Endometrium (tissue), 2 donors: ENCODE data around the gene NPAS1.
"Not testable (repeated sequence)": the region's sequence is repeated elsewhere in the genome, so short reads cannot be mapped to it uniquely, and the experiment has no call there.

ENCODE experiments used
- FAIRE-seq: peaks from 2 replicates; lab custom pipeline; 2012; peaks lifted over from hg19 to GRCh38; lab: Jason Lieb, UNC
- donor health status: control.
- donor health status: control.

NPAS1 gene

DNA sequence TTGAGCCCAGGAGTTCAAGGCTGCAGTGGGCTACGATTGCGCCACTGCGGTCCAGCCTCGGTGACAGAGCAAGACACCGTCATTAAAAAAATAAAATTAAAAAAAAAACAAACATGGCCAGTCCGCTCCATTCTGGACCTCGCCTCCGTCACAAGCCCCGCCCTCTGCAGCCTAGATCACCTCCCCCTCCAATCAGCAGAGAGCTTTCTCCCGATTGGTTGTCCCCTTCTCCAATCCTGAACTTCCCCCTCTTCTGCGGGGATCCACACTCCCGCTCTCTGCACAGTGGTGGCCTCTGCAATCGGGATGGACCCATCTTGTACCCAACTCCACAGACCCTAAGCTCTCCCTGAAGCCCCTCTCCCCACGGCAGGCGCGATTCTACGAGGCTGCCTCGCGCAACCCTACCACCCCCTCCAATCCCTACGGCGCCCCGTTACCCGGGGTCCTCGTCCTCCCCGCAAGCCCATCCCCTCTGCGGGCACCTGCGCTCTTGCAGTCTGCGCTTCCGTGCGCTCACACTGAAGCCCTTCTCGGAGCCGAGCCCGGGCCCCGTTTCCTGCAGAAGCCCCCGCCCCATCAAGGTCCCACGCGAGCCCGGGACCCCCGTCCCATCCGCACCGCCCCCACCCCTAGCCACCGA lies 28.2 kb downstream of the NPAS1 start:
- FAIRE-seq = peak; percentile 18

- FAIRE-seq = no peak
Measured at GRCh38 chr19:47049307-47049700, 29.7 kb downstream of the NPAS1 start.

DNA sequence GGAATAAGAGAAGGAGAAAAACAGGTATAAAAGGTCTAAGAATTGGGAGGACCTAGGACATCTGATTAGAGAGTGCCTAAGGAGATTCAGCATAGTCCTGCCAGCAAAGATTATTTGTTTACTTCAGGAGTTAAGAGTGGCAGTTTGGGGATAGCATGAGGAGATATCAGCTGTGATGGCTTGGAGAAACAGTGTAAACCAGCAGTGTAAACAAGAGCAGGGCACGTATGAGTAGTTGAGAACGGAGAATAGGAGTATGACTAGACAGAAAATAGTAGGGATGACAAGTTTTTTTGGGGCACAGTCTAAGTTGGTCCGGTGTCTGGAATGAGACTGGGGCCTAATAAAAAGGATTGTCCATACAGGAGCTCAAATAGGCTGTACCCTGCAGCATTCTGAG lies 30.9 kb downstream of the NPAS1 start:
- FAIRE-seq = not testable (repeated sequence)

GRCh38 chr19:47056411-47056810 lies 36.8 kb downstream of the NPAS1 start:
- no peak for FAIRE-seq

DNA sequence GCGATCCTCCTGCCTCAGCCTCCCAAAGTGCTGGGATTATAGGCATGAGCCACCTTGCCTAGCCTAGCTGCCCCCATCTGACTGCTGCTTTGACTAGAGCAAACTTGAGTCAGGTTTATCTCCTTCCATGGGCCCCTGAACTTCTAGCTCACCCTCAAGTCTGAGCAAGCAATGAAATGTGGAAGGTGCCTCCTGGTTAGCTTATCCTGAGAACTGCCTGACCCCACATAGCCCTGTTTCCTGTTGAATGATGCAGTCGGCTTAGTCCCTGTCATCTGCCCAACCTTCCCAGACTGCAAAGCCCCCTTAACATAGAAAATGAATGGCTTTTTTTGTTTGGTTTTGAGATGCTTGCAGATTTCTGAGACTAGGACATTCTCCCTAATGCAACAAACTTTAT lies 37.7 kb downstream of the NPAS1 start:
- no peak for FAIRE-seq

DNA sequence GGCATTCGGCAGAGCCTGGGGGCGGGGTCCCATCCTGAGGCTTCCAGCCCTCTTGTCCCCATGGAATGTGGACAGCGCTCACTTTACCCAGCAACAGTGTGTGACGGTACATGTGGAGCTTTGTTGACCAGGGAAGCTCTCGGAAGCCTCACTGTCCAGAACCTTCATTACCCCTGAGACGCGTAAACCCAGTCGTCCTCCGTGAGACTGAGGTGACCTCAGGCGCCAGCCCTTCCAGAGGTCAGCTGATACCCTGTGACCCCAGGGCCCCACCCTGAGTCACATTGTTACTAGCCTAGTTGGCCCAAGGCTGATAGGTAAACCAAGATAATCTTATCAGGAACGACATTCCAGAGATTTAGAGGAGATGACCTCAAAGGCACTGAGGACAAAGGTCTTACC lies 39.0 kb downstream of the NPAS1 start:
- no peak for FAIRE-seq

GRCh38 chr19:47063874-47064273 lies 44.2 kb downstream of the NPAS1 start:
- no peak for FAIRE-seq

DNA sequence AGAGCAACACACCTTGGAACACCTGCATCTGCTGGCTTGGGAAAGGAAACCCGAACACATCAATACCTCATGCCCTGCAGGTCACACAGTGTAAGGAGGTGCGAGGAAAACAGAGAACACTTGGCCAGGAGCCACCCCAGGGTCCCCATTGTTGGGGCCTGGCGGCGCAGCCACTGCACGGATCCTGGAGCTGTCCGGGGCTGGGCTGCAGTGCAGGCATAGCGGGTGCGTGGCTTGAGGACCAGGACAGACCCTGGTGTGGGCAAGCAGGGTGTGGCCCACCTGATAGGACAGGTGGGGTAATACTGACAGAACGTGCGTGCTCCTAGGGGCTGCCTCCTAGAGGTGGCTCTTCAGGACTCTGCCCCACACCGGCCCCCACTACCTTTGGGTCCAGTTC lies 45.6 kb downstream of the NPAS1 start:
- no peak for FAIRE-seq

GRCh38 chr19:47066376-47067214 lies 47.0 kb downstream of the NPAS1 start:
- FAIRE-seq = no peak

GRCh38 chr19:47067215-47067847 lies 47.7 kb downstream of the NPAS1 start:
- FAIRE-seq = no peak

- FAIRE-seq = no peak
Measured at GRCh38 chr19:47068246-47068645, 48.6 kb downstream of the NPAS1 start.

DNA sequence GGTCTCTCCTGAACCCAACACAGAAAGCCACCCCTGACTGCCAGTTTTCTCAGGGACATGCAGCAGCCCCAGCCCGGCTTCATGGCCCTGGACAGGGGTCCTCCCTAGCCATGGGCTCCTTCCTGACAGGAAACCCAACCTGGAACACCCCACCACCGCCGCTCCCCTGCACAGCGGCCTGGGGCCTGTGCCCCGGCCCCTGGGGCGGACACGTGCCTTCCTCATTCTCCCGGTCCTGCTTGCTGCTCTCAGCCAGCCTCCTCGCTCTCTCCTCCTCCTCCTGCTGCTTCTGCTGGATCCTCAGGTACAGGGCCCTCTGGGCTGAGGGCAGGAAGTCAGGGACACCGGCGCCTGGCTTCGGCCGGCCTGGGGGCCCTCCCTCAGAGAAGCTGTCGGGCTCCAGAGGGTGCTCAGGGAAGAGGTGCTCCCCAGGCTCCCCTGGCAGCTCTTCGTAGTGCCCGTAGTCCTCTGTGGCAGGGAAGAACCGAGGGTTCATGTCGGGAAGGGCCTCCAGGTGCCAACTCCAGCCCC lies 49.3 kb downstream of the NPAS1 start:
- FAIRE-seq = no peak

GRCh38 chr19:47069795-47070194 lies 50.2 kb downstream of the NPAS1 start:
- no peak for FAIRE-seq

- FAIRE-seq = no peak
Measured at GRCh38 chr19:47070756-47071155, 51.1 kb downstream of the NPAS1 start.

DNA sequence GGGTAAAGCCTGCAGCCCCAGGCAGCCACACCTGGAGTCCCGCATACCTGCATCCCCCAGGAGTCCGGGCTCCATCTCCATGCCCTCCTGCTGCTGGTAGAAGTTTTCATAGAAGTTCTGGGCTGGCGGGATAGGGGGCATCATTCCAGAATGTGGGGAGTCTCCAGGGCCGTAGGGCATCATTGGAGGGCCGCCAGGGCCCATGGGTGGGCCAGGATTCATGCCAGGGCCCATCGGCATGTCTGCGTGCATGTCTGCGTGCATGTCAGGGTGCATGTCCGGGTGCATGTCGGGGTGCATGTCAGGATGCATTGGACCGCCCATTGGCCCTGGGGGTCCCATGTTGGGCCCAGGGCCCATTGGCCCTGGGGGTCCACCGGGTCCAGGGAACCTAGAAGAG lies 52.1 kb downstream of the NPAS1 start:
- FAIRE-seq = no peak

DNA sequence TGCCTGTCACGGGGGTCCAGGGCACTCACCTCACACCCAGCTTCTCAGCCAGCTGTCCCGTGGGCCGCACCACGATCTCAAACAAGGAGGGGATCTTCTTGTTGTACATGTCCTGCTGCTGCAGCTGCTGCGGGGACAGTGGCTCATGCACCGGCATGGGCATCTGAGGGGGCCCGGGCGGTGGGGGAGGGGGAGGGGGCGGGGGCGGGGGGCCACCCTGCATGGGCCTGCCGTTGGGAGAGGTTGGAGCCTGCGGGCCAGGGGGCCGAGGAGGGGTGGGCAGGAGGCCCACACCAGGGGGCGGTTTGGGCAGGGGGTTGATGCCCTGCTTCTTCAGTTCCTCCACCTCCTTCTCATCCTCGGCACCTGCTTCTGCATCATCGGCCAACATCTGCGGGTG lies 52.7 kb downstream of the NPAS1 start:
- FAIRE-seq = no peak

GRCh38 chr19:47073574-47073973 lies 53.9 kb downstream of the NPAS1 start:
- FAIRE-seq = no peak

DNA sequence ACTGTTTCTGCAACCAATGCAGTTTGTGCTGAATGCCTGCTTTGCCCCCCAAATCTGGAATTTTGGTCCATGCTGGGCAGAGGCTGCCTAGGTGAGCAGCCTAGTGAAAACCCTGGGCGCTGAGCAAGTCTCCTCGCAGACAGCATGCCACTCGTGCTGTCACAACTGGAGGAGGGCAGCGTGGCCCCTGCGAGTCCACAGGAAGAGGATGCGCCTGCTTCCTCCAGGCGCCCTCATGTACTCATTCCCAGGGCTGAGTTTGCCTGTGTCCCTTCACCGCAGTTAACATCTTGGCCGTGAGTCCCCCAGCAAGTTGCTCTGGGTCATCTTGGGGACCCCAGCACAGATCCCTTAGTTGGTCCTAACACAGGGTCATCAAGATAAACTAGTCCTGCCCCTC lies 55.0 kb downstream of the NPAS1 start:
- FAIRE-seq = no peak

DNA sequence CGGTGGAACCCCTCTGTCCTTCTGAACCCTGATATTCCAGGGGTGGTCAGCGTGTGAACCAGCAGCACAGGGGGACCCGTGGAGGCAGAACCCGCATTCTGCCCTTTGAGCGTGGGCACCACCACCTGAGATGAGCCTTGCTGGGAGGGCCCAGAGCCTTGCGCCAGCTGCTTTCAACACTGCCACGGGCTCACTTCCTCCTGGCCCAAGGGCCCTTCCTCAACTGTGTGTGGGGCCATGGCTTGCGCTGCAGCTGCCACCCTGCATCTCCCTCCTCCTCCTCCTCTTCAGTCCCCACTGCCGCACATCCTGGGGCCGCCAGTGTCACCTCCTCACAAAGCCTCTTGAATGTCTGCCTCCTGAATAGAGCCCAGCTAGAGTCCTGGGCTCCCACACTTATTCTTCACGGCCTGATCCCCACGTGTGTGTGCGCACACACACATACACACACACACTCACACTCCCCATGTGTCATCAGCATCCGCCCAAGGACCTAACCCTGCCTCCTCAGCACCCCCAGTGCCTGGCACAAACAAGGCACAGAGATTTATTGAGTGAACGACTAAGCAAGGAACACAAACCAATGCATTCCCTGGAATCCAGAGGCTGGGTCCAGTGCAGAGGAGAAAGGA lies 55.7 kb downstream of the NPAS1 start:
- no peak for FAIRE-seq

DNA sequence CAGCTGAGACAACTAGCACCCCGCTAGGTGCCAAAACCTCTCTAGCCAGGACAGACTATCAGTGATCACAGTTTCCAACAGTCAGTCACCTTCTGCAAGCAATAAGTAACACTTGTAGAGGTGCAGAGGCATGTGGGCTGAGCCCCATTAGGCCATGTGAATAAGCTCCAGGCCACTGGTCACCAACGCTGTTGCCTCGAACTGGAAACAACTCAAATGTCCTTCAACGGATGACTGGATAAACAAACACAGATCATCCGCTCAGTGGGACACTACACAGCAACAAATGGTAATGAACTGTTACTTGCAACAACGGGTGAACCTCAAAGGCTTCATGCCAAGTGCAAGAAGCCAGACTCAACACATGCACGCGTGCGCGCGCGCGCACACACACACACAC lies 56.3 kb downstream of the NPAS1 start:
- no peak for FAIRE-seq

- not testable (repeated sequence) for FAIRE-seq
Measured at GRCh38 chr19:47078351-47078750, 58.7 kb downstream of the NPAS1 start.

- FAIRE-seq = no peak
Measured at GRCh38 chr19:47081095-47081494, 61.5 kb downstream of the NPAS1 start.

GRCh38 chr19:47082493-47082892 lies 62.9 kb downstream of the NPAS1 start:
- no peak for FAIRE-seq
